Osteocyte (in vitro differentiated cells): Measurements from ENCODE around the gene ATG101. TPM values are rescaled to one million over a fixed set of nuclear protein-coding genes. Genes with fewer than 3 reads are reported as not detected.

Source experiments
- DNase-seq: peaks from one replicate; pipeline ENCODE4 v3.0.0; 2021; ENCODE audit warnings: mixed read lengths; ENCODE audit not compliant: unreplicated experiment; ENCODE audit errors: extremely low spot score
- H3K27ac Mint-ChIP-seq: one replicate; pipeline ENCODE4 v1.8.0; 2021; ENCODE audit warnings: mild to moderate bottlenecking, mixed read lengths; ENCODE audit not compliant: unreplicated experiment
- H3K27me3 Mint-ChIP-seq: one replicate; pipeline ENCODE4 v1.8.0; 2021; ENCODE audit warnings: mixed read lengths; ENCODE audit not compliant: unreplicated experiment
- H3K36me3 Mint-ChIP-seq: one replicate; pipeline ENCODE4 v1.8.0; 2021; ENCODE audit warnings: mixed read lengths; ENCODE audit not compliant: unreplicated experiment
- H3K4me1 Mint-ChIP-seq: one replicate; pipeline ENCODE4 v1.8.0; 2021; ENCODE audit warnings: mixed read lengths; ENCODE audit not compliant: unreplicated experiment
- H3K4me3 Mint-ChIP-seq: one replicate; pipeline ENCODE4 v1.8.0; 2021; ENCODE audit warnings: mild to moderate bottlenecking, moderate library complexity, mixed read lengths; ENCODE audit not compliant: unreplicated experiment
- H3K9me3 Mint-ChIP-seq: one replicate; pipeline ENCODE4 v1.8.0; 2021; ENCODE audit warnings: mixed read lengths; ENCODE audit not compliant: unreplicated experiment
- total RNA-seq: library from RNA; stranded (reverse); gene quantifications from 2 replicates; pipeline ENCODE4 v1.2.1, GENCODE V29; 2021
- TF ChIP-seq, protein P1 (sequence below): fragments of 200-600 bp; sonication (generic); IDR thresholded peaks from 2 replicates; pipeline ENCODE4 v1.5.0; 2021; ENCODE audit warnings: antibody characterized with exemption, mild to moderate bottlenecking, moderate library complexity

ATG101 gene
- total RNA-seq, 1 donor from 2014 or later = 41.7 TPM

DNA sequence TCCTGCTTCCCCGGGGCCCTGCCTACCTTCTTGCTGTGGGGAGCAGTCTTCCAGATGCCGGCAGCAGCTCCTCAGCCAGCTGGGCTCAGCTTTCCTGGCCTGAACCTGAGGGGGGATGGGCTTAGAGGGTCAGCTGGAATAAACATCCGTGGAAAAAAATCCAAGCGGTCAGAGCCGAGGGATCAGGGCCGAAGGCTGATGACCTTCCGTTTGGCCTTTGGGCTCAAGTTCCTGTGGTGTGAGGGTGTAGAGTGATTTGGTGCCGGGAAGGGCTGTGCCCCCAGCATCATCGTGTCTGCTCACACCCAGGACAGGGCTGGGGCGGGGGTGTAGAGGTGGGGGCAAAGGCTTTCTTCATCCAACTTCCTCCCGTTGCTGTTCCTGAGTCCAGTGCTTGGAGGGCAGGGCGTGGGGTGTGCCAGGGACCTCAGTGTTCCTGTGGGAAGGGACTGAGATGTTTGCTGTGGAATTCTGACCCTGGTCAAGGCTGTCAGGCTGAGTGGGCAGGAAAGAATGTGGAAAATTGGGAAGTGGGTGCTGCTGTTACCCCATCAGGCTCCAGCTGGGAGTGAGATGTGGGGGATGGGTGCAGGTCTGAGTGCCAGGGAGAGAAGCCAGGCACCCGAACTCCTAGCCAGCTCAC is 12.4 kb downstream of the ATG101 start:
- DNase-seq = no peak

DNA sequence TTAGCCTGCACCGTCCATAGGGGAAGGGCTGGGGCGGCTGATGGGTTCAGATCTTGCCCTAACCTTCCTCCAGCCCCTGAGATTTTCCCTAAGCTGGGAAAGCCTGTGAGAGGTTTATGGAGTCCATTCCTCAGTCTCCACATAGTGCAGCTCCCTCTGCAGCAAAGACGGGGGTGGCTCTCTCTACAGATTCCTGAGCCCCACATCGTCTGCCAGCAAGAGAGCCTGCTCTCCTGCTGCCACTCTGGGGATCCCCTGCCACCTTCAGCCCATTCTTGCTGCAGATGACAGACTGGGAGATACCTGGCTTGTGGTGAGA is 12.8 kb downstream of the ATG101 start:
- Mint-ChIP-seq H3K27me3 (peaks cover 3% of the 10 kb centered on the region), H3K4me1 (peaks cover 24% of the 10 kb centered on the region), H3K4me3 (no peak overlapping the region), H3K36me3 (peaks cover 7% of the 10 kb centered on the region), H3K27ac (no peak overlapping the region), H3K9me3 (no peaks in the 10 kb centered on the region)
- DNase-seq = no peak
- TF ChIP-seq, protein P1, sequence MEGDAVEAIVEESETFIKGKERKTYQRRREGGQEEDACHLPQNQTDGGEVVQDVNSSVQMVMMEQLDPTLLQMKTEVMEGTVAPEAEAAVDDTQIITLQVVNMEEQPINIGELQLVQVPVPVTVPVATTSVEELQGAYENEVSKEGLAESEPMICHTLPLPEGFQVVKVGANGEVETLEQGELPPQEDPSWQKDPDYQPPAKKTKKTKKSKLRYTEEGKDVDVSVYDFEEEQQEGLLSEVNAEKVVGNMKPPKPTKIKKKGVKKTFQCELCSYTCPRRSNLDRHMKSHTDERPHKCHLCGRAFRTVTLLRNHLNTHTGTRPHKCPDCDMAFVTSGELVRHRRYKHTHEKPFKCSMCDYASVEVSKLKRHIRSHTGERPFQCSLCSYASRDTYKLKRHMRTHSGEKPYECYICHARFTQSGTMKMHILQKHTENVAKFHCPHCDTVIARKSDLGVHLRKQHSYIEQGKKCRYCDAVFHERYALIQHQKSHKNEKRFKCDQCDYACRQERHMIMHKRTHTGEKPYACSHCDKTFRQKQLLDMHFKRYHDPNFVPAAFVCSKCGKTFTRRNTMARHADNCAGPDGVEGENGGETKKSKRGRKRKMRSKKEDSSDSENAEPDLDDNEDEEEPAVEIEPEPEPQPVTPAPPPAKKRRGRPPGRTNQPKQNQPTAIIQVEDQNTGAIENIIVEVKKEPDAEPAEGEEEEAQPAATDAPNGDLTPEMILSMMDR = no peak

More for the DNA sequence above, 12.4 kb downstream of the ATG101 start:
- H3K27ac Mint-ChIP-seq = peak overlapping the region; percentile 47
- TF ChIP-seq, protein P1 = no peak
- H3K9me3 Mint-ChIP-seq = no peaks in the 10 kb centered on the region
- no peak overlapping the region for H3K4me3 Mint-ChIP-seq
- H3K36me3 Mint-ChIP-seq = peaks cover 8% of the 10 kb centered on the region
- peaks cover 3% of the 10 kb centered on the region for H3K27me3 Mint-ChIP-seq
- H3K4me1 Mint-ChIP-seq = peaks cover 24% of the 10 kb centered on the region

DNA sequence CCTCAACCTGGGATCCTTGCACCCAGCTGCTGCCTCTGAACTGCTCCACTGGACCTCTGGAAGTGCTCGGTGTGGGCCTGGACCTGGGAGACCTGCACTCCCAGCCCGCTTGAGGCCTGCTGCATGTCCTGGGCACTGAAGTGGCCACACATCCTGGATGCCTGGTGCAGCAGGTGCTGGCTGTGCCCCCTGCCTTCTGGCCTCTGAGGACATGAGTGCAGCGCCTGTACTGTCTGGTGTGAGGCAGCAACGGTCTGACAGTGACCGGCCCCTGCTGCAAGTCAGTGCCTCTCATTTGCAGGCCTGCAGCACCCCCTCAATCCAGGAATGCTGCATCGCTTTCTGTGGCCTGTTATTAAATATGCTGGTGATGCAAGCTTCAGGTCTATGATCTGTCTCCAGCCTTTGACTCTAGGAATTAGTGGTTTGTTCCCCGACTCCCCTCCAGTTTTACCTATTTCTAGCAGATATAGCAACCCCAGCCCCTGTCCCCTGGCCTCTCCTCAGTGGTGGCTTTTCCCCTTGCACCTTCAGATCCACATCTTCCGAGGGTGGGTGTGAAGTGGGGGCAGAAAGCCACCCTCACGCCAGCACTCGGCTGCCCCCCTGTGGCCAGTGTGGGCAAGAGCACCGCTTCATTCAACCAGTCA is 13.3 kb downstream of the ATG101 start:
- Mint-ChIP-seq H3K36me3 (peaks cover 2% of the 10 kb centered on the region), H3K4me1 (peaks cover 24% of the 10 kb centered on the region), H3K27ac (peak overlapping the region; percentile 69), H3K9me3 (no peaks in the 10 kb centered on the region), H3K27me3 (peaks cover 3% of the 10 kb centered on the region), H3K4me3 (no peak overlapping the region)
- DNase-seq = no peak
- TF ChIP-seq, protein P1 = peak; percentile 98

DNA sequence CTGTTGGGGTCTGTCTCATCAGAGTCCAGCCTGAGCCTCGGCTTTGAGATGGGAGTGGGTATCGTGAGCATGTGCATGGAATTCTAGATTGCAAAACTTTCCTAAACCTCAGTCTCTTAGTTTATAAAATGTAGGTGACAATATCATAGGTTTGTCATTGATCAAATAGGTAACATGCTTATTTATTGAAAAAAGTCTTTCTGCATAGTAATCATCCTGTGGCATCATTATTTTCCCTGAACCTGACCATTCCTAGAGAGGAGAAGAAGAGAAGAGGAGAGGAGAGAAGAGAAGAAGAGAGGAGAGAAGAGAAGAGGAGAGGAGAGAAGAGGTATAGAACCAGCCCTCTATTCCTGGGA is 13.8 kb downstream of the ATG101 start:
- no peak overlapping the region for H3K27ac Mint-ChIP-seq
- no peak for DNase-seq
- no peaks in the 10 kb centered on the region for H3K9me3 Mint-ChIP-seq
- H3K4me3 Mint-ChIP-seq = no peak overlapping the region
- peaks cover 5% of the 10 kb centered on the region for H3K27me3 Mint-ChIP-seq
- H3K4me1 Mint-ChIP-seq = peaks cover 24% of the 10 kb centered on the region
- H3K36me3 Mint-ChIP-seq = no peaks in the 10 kb centered on the region
- TF ChIP-seq, protein P1 = no peak

DNA sequence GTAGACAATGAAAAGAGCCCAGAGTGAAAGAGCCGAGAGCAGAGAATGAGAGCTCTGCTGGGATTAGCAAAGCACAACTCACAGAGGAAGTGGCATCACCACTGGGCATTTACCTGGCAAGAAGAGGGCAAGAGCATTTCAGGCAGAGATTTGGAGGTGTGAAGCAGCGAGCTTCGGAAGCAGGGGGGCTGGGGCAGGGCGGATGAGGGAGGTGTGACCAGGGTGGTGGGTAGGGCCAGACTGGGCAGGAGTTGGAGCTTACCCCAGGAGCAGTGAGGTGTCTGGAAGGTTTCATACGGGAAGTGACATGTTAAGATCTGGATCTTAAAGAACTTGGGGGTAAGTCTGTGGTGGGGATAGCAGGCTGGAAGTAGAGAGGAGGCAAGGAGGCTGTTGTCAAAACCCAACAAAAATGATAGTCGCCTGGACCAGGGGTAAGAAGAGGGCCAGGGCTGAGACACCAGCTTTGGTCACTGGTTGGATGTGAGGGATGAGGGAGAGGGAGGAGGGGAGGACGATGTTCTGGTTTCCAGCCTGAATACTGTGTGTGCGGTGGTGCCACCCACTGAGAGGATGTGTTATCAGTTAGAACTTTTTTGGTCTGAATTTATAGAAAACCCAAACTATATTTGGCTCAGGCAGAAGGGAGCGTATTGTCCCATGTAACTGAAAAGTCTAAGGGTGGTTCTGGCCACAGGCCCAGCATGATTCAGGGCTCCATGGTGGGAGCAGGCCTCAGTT is 14.9 kb downstream of the ATG101 start:
- H3K9me3 Mint-ChIP-seq = no peaks in the 10 kb centered on the region
- no peak for DNase-seq

More for the DNA sequence above, 14.9 kb downstream of the ATG101 start:
- TF ChIP-seq, protein P1 = no peak
- peaks cover 10% of the 10 kb centered on the region for H3K27me3 Mint-ChIP-seq
- no peak overlapping the region for H3K4me3 Mint-ChIP-seq
- H3K4me1 Mint-ChIP-seq = peaks cover 24% of the 10 kb centered on the region
- no peaks in the 10 kb centered on the region for H3K36me3 Mint-ChIP-seq
- H3K27ac Mint-ChIP-seq = no peak overlapping the region
